Upper lobe of right lung (tissue), 1 donor: Measurements from ENCODE around the gene UBR3. TPM values are rescaled to one million over a fixed set of nuclear protein-coding genes. Genes with fewer than 3 reads are reported as not detected.

Experiments
- ATAC-seq: fragments of 200-7000 bp; cut with Tn5 transposase; one replicate; pipeline ENCODE4 v1.9.1; 2020; ENCODE audit warnings: mild to moderate bottlenecking, moderate library complexity
- DNase-seq: peaks from one replicate; pipeline ENCODE4 v3.0.0-alpha.2; 2020
- H3K27ac ChIP-seq: fragments of 200-600 bp; one replicate; pipeline ENCODE4 v1.8.0; 2022
- H3K27me3 ChIP-seq: fragments of 200-600 bp; one replicate; pipeline ENCODE4 v1.8.0; 2022; ENCODE audit warnings: mild to moderate bottlenecking
- H3K36me3 ChIP-seq: fragments of 200-600 bp; one replicate; pipeline ENCODE4 v1.8.0; 2022
- H3K4me1 ChIP-seq: fragments of 200-600 bp; one replicate; pipeline ENCODE4 v1.8.0; 2022
- H3K4me3 ChIP-seq: fragments of 200-600 bp; one replicate; pipeline ENCODE4 v1.8.0; 2022; ENCODE audit warnings: mild to moderate bottlenecking
- H3K9me3 ChIP-seq: fragments of 200-600 bp; one replicate; pipeline ENCODE4 v1.8.0; 2022
- intact Hi-C: fragments of 100-400 bp; cut with DNase I; formaldehyde crosslinking; loops from one replicate; pipeline ENCODE4 v1.11.0; 2022
- total RNA-seq: library from RNA; stranded (reverse); fragmentation: NEBNext Ultra II Directional; extraction: Animal tissue kit (Norgen Biotek cat#: 25700); gene quantifications from one replicate; pipeline ENCODE4 v1.2.1, GENCODE V29; 2021
- TF ChIP-seq, protein P1 (sequence below): fragments of 200-600 bp; IDR thresholded peaks from one replicate; pipeline ENCODE4 v1.8.0; 2022; ENCODE audit warnings: antibody characterized with exemption
- donor health status: DM: no; HTN: yes; CAD: no; lungs with severe emphysema.

UBR3 gene
- total RNA-seq, 1 donor from 2014 or later, result 42.8 TPM

DNA sequence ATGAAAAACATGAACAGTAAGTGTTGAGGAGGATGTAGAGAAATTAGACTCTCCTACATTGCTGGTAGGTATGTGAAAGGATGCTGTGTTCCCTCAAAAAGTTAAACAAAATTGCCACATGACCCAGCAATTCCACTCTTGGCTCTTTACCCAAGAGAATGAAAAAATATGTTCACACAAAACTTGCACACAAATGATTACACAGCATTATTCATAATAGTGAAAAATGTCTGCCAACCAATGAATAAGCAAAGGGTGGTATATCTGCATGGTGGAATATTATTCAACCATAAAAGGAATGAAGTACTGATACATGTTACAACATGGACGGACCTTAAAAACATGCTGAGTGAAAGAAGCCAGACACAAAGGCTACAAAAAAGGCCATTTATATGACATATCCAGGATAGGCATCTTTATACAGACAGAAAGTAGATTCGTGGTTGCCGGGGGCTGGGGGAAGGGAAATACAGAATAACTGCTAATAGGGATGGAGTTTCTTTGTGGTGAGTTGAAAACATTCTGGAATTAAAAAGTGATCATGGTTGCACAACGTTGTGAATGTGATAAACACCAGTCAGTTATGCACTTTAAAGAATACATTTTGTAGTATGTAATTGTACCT, 265.3 kb downstream of the UBR3 start:
- ATAC-seq, result no peak
- no peak overlapping the region for H3K4me3 ChIP-seq

DNA sequence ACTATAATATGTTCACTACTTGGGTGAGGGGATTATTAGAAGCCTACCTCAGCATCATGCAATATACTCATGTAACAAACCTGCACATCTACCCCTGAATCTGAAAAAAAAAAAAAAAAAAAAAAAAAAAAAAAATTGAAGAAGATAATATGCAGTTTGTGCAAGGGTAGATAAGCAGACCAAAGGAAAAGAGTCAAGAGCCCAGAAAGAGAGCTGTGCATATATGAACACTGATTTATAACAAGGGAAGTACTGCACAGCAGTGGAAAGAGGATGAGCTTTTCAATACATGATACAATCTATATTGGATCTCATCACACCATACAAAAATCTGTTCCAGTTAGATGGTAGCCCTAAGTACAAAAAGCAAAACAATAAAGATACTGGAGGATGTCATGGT, 268.1 kb downstream of the UBR3 start:
- TF ChIP-seq, protein P1, sequence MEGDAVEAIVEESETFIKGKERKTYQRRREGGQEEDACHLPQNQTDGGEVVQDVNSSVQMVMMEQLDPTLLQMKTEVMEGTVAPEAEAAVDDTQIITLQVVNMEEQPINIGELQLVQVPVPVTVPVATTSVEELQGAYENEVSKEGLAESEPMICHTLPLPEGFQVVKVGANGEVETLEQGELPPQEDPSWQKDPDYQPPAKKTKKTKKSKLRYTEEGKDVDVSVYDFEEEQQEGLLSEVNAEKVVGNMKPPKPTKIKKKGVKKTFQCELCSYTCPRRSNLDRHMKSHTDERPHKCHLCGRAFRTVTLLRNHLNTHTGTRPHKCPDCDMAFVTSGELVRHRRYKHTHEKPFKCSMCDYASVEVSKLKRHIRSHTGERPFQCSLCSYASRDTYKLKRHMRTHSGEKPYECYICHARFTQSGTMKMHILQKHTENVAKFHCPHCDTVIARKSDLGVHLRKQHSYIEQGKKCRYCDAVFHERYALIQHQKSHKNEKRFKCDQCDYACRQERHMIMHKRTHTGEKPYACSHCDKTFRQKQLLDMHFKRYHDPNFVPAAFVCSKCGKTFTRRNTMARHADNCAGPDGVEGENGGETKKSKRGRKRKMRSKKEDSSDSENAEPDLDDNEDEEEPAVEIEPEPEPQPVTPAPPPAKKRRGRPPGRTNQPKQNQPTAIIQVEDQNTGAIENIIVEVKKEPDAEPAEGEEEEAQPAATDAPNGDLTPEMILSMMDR, result no peak
- Histone ChIP-seq H3K4me3 (no peak overlapping the region), H3K27ac (no peak overlapping the region), H3K27me3 (no peaks in the 10 kb centered on the region), H3K4me1 (no peaks in the 10 kb centered on the region), H3K9me3 (no peaks in the 10 kb centered on the region), H3K36me3 (no peaks in the 10 kb centered on the region)
- DNase-seq, result no peak
- no peak for ATAC-seq
- intact Hi-C loops, result no loop called here

More for the DNA sequence above, 265.3 kb downstream of the UBR3 start:
- DNase-seq, result no peak
- intact Hi-C loops, result no loop called here
- H3K9me3 ChIP-seq, result no peaks in the 10 kb centered on the region
- TF ChIP-seq, protein P1, result no peak
- H3K27ac ChIP-seq, result no peak overlapping the region
- no peaks in the 10 kb centered on the region for H3K4me1 ChIP-seq
- no peaks in the 10 kb centered on the region for H3K27me3 ChIP-seq
- no peaks in the 10 kb centered on the region for H3K36me3 ChIP-seq

DNA sequence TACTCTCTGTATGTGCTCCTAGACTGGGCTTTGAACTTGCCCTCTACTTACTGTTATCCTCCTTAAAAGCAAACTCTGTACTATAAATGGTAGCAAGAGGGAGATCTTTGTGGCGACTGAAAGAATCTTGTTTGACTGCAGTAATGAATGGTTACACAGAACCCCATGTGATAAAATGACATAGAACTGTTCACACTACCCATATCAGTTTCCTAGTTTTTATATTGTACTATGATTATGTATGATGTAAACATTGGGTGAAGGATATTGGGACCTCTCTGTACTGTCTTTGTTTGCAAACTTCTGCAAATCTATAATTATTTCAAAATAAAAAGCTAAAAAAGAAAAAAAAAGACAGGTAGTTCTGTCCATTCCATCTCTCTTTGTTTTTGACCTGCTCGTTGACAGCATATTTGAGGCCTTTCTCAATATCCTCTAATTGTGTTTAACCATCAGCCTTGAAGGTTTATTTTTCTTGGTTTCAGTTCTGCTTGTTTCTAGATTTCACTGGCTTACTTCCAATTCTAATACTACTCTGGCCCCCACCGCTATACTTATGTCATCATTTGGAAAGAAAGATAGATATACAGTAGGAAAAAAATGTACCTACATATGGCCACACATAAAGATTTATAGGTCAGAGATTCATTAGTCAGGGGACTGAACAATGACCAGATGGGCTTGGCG, 271.5 kb downstream of the UBR3 start:
- Histone ChIP-seq H3K4me3 (no peak overlapping the region), H3K27me3 (no peaks in the 10 kb centered on the region), H3K27ac (no peak overlapping the region), H3K4me1 (no peaks in the 10 kb centered on the region), H3K9me3 (no peaks in the 10 kb centered on the region), H3K36me3 (no peaks in the 10 kb centered on the region)
- ATAC-seq, result no peak
- TF ChIP-seq, protein P1, result no peak
- no peak for DNase-seq
- intact Hi-C loops, result no loop called here

DNA sequence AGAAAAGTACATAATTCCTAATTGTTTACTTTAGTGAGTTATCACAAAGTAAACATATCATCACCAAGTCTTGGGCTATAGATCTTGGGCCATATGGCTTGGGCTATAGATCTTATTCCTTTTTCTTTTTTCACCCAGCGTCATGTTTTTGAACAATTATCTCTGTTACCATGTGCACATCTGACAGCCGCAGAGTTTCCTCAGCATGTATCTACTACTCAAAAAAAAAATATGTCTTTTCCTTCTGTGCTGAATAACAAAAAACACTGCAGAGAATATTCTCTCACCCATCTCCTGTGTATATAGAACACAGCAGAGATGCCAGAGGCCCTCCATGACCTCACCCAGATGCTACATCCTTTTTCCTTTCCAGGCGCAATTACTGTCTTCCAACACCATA, 274.5 kb downstream of the UBR3 start:
- intact Hi-C loops, result no loop called here
- no peaks in the 10 kb centered on the region for H3K27me3 ChIP-seq

DNA sequence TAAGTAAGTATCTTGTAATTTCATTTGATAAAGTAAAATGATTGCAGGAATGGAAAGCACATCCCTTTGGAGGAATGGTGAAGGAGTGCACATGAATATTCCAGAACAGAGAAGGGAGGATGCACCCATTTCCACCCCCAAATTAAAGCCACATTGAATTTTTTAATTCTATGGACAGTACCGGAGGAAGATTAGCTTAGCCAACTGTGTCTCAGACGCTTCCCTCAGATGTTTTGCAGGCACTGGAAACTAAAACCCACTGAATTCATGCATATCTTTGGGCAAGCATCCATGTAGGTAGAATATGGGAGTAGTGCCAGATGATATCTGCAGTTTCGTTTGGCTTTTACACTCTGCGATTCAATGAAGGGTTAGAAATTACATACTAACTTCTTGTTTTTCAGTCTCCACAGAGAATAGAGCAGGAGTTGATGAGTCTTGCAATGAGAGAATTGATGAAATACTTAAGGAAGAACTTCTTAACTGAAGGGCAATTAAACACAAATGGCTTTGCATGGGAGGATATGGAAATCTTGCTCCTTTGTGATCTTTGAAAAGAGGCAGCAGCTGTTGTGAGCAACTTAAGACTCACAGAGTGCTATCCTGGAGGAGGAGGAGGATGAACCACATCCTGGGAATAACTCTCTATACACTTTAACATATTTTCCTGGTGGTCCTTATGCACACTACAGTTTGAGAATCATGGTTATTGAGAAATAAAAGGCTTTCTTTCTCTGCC, 279.0 kb downstream of the UBR3 start:
- ATAC-seq (no peak), DNase-seq (no peak)
- Histone ChIP-seq H3K4me1 (no peaks in the 10 kb centered on the region), H3K4me3 (no peak overlapping the region), H3K27me3 (no peaks in the 10 kb centered on the region), H3K27ac (no peak overlapping the region), H3K9me3 (no peaks in the 10 kb centered on the region), H3K36me3 (no peaks in the 10 kb centered on the region)
- TF ChIP-seq, protein P1, result no peak
- intact Hi-C loops, result no loop called here

More for the DNA sequence above, 274.5 kb downstream of the UBR3 start:
- Histone ChIP-seq H3K9me3 (no peaks in the 10 kb centered on the region), H3K4me3 (no peak overlapping the region), H3K4me1 (no peaks in the 10 kb centered on the region), H3K36me3 (no peaks in the 10 kb centered on the region), H3K27ac (no peak overlapping the region)
- DNase-seq, result no peak
- no peak for ATAC-seq
- TF ChIP-seq, protein P1, result no peak
